DND-41 (cell line): ENCODE data around the gene IFT74.

ENCODE experiments used
- CTCF ChIP-seq: IDR thresholded peaks from 2 replicates; pipeline ENCODE4 v1.5.1; 2012; ENCODE audit warnings: borderline replicate concordance, low read length, moderate library complexity, mild to moderate bottlenecking; ENCODE audit not compliant: poor library complexity, severe bottlenecking; ENCODE audit errors: extremely low read depth
- EZH2 ChIP-seq: IDR thresholded peaks from 3 replicates; pipeline ENCODE4 v1.6.1; 2012; ENCODE audit warnings: borderline replicate concordance, low read depth, mild to moderate bottlenecking, moderate library complexity, low read length, inconsistent platforms; ENCODE audit not compliant: severe bottlenecking

GRCh38 chr9:26945591-26945990, 10.6 kb upstream of the IFT74 start:
- TF ChIP-seq CTCF (no peak), EZH2 (no peak)
